ENCODE data around the gene GUSB. TPM values are rescaled to one million over a fixed set of nuclear protein-coding genes. Genes with fewer than 3 reads are reported as not detected.

GUSB gene
- total and polyA plus RNA-seq, 12 donors, result 19.2 to 65.4 (median 46.4) TPM

GRCh38 chr7:65972976-65973375 lies 9.0 kb downstream of the GUSB start:
- peak in 1 of 7 donors; percentile 37 for DNase-seq
- Histone ChIP-seq H3K36me3 (replicated peaks in 1 of 2) (peaks cover 0 to 80% of the 10 kb centered on the region in 2 donors), H3K27me3 (no peaks in the 10 kb centered on the region), H3K4me3 (no peak overlapping the region), H3K9me3 (replicated peaks in 1 of 3) (no peaks in the 10 kb centered on the region), H3K27ac (no peak overlapping the region), H3K4me1 (replicated peaks in 1 of 2) (no peaks in the 10 kb centered on the region)
- intact Hi-C loops (cut with DNase I), result no loop called here
- TF ChIP-seq POLR2A (IDR thresholded peaks at IDR 0.05) (no peak), CTCF (IDR thresholded peaks at IDR 0.05) (no peak)
- 94 to 97% (median 95%) methylated on average over 8 to 13 of the region's 13 CpGs for WGBS, 4 donors

- no peak overlapping the region for H3K4me3 ChIP-seq
- no peaks in the 10 kb centered on the region for H3K9me3 ChIP-seq (replicated peaks in 1 of 3)
- H3K36me3 ChIP-seq (replicated peaks in 1 of 2), result peaks cover 0 to 89% of the 10 kb centered on the region in 2 donors
- no peak overlapping the region for H3K27ac ChIP-seq
- 93 to 95% (median 94%) methylated on average over 8 of the region's 8 CpGs for WGBS, 4 donors
- DNase-seq, result peak in 1 of 7 donors; percentile 18
- no peak for TF ChIP-seq POLR2A (IDR thresholded peaks at IDR 0.05)
- TF ChIP-seq CTCF (IDR thresholded peaks at IDR 0.05), result no peak
- intact Hi-C loops (cut with DNase I), result no loop called here
- no peaks in the 10 kb centered on the region for H3K27me3 ChIP-seq
- no peaks in the 10 kb centered on the region for H3K4me1 ChIP-seq (replicated peaks in 1 of 2)
Measured at GRCh38 chr7:65971021-65971420, 11.0 kb downstream of the GUSB start.

- no peak overlapping the region for H3K4me3 ChIP-seq
- WGBS, 4 donors, result 95 to 97% (median 96%) methylated on average over 23 to 26 of the region's 26 CpGs
- H3K36me3 ChIP-seq (replicated peaks in 1 of 2), result peaks cover 0 to 94% of the 10 kb centered on the region in 2 donors
Measured at GRCh38 chr7:65968256-65969185, 13.5 kb downstream of the GUSB start.

More at GRCh38 chr7:65968256-65969185, 13.5 kb downstream of the GUSB start:
- TF ChIP-seq POLR2A (IDR thresholded peaks at IDR 0.05) (no peak), CTCF (IDR thresholded peaks at IDR 0.05) (no peak)
- DNase-seq, result no peak
- H3K27ac ChIP-seq, result no peak overlapping the region
- no peaks in the 10 kb centered on the region for H3K9me3 ChIP-seq (replicated peaks in 1 of 3)
- intact Hi-C loops (cut with DNase I), result no loop called here
- H3K4me1 ChIP-seq (replicated peaks in 1 of 2), result no peaks in the 10 kb centered on the region
- H3K27me3 ChIP-seq, result no peaks in the 10 kb centered on the region
